ENCODE data around the gene AARS1.
"Not testable (repeated sequence)": the region's sequence is repeated elsewhere in the genome, so short reads cannot be mapped to it uniquely, and the experiment has no call there.

The AARS1 gene

DNA sequence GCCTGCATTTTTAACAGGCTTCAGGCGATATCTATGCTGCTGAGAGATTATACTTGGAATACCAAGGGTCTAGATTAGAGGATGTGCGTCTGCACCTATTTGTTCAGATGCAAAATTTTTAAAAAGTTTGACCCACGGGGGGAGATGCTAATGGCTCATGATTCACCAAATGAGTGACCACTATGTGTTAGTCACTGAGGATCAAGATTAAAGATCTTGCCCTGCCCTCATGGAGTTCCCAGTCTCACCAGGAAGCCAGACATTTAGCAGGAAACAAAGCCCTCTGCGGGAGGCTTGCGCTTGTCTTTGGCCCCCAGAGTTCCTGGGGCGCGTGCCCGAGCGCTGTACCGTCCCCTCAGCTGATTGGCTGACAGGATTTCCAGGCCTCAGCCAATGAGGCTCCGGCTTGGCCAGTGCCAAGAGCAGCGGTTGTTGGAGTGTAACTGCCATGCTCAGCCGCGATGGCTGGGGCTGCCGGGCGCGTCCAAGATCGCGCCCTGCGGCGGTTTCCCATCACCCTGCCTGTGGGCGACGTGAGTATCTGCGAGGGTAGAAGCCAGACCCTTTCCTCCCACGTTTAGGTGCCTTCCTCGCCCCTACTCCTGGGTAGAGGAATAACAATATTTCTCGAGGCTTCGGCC, 5.2 kb upstream of the AARS1 start:
- FAIRE-seq (no peak), DNase-seq (ENCODE audit: insufficient read length, low spot score) (no peak)
- TF ChIP-seq CTCF (IDR thresholded peaks at IDR 0.05; ENCODE audit: insufficient read depth, missing control alignments): no peak

- FAIRE-seq; DNase-seq (ENCODE audit: insufficient read length, low spot score): not testable (repeated sequence)
Measured at GRCh38 chr16:70292148-70292547, 2.8 kb upstream of the AARS1 start.

- DNase-seq (ENCODE audit: insufficient read length, low spot score): no peak
- no peak for TF ChIP-seq CTCF (IDR thresholded peaks at IDR 0.05; ENCODE audit: insufficient read depth, missing control alignments)
- FAIRE-seq: no peak
Measured at GRCh38 chr16:70290949-70291519, 1.7 kb upstream of the AARS1 start.

GRCh38 chr16:70287304-70287971, 1.9 kb downstream of the AARS1 start:
- FAIRE-seq; DNase-seq (ENCODE audit: insufficient read length, low spot score): not testable (repeated sequence)

GRCh38 chr16:70276392-70276791, 12.9 kb downstream of the AARS1 start:
- FAIRE-seq (no peak), DNase-seq (ENCODE audit: insufficient read length, low spot score) (no peak)
- no peak for TF ChIP-seq CTCF (IDR thresholded peaks at IDR 0.05; ENCODE audit: insufficient read depth, missing control alignments)

- DNase-seq (ENCODE audit: insufficient read length, low spot score): no peak
- no peak for TF ChIP-seq CTCF (IDR thresholded peaks at IDR 0.05; ENCODE audit: insufficient read depth, missing control alignments)
- no peak for FAIRE-seq
Measured at GRCh38 chr16:70271696-70272095, 17.6 kb downstream of the AARS1 start.

DNA sequence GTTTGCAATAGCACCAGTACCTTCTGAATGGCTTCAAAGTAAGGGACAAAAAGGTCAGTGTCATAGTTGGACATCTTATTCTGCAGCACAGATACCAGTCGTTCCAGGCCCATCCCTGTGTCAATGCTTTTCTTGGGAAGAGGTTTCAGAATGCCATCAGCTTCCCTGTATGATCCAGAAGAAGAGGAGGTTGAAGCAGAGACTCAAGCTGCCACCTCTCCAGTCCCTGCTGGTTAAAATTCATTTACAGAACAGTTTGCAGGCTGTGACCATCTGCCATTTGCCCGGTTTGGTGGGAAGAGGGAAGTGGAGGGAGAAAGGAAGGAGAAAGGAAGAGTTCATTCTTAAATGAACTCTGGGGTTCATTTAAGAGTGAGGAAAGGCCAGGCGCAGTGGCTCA, 19.1 kb downstream of the AARS1 start:
- FAIRE-seq (no peak), DNase-seq (ENCODE audit: insufficient read length, low spot score) (no peak)
- no peak for TF ChIP-seq CTCF (IDR thresholded peaks at IDR 0.05; ENCODE audit: insufficient read depth, missing control alignments)

GRCh38 chr16:70269471-70269870, 19.8 kb downstream of the AARS1 start:
- DNase-seq (ENCODE audit: insufficient read length, low spot score) (no peak), FAIRE-seq (no peak)
- TF ChIP-seq CTCF (IDR thresholded peaks at IDR 0.05; ENCODE audit: insufficient read depth, missing control alignments): no peak

- not testable (repeated sequence) for DNase-seq (ENCODE audit: insufficient read length, low spot score); FAIRE-seq
Measured at GRCh38 chr16:70267922-70268321, 21.4 kb downstream of the AARS1 start.
